Naive thymus-derived CD4-positive, alpha-beta T cell (primary cell): Measurements from ENCODE around the gene SLC4A8. TPM values are rescaled to one million over a fixed set of nuclear protein-coding genes. Genes with fewer than 3 reads are reported as not detected.

Source experiments
- ATAC-seq: fragments of 150-1000 bp; cut with Tn5 transposase; 2 replicates; pipeline ENCODE4 v1.10.0; 2021; ENCODE audit warnings: mild to moderate bottlenecking, moderate library complexity
- CTCF ChIA-PET: fragments of 350-600 bp; sonication (Branson Sonifier 250); formaldehyde crosslinking; loops from one replicate; lab custom pipeline; 2021; ENCODE audit warnings: antibody characterized with exemption; lab: Charles Lee
- POLR2A ChIA-PET: fragments of 350-600 bp; sonication (Branson Sonifier 250); formaldehyde crosslinking; loops from one replicate; lab custom pipeline; 2021; ENCODE audit warnings: antibody characterized with exemption, inconsistent platforms; lab: Charles Lee
- DNase-seq, 9 donors: peaks; one replicate each; pipeline versions ENCODE4 v3.0.0 to v3.0.0-alpha.2; 2020 to 2022; ENCODE audit warnings: mixed read lengths in 1 of 9
- H3K27ac ChIP-seq: one replicate; pipeline ENCODE4 v1.7.0; 2013; ENCODE audit warnings: mild to moderate bottlenecking, low read depth, low read length, moderate library complexity
- H3K27me3 ChIP-seq, 2 donors: one replicate each; pipeline ENCODE4 v1.7.0; 2013; ENCODE audit warnings: low read length in 2 of 2, mild to moderate bottlenecking in 2 of 2, moderate library complexity in 2 of 2; ENCODE audit not compliant: control insufficient read depth in 2 of 2, insufficient read depth in 2 of 2
- H3K36me3 ChIP-seq, 3 experiments: 1 replicate in 2 of 3; 2 replicates in 1 of 3; pipeline ENCODE4 v1.7.0; 2013; ENCODE audit warnings: low read length in 3 of 3, mild to moderate bottlenecking in 3 of 3, moderate library complexity in 1 of 3; ENCODE audit not compliant: insufficient read depth in 3 of 3, control insufficient read depth in 2 of 3
- H3K4me1 ChIP-seq, 2 donors: one replicate each; pipeline ENCODE4 v1.7.0; 2013; ENCODE audit warnings: low read length in 2 of 2, mild to moderate bottlenecking in 2 of 2, moderate library complexity in 1 of 2; ENCODE audit not compliant: control insufficient read depth in 2 of 2, insufficient read depth in 2 of 2
- H3K4me3 ChIP-seq: 2 replicates; pipeline ENCODE4 v1.7.0; 2013; ENCODE audit warnings: mild to moderate bottlenecking, low read length
- H3K9me3 ChIP-seq, 3 experiments: 1 replicate in 2 of 3; 2 replicates in 1 of 3; pipeline ENCODE4 v1.7.0; 2013; ENCODE audit warnings: low read length in 3 of 3; ENCODE audit not compliant: control insufficient read depth in 2 of 3
- H3K27ac Mint-ChIP-seq, 9 donors: one replicate each; pipeline ENCODE4 v1.8.0; 2020 to 2022; ENCODE audit warnings: mixed read lengths in 9 of 9, mild to moderate bottlenecking in 8 of 9, moderate library complexity in 5 of 9, inconsistent platforms in 2 of 9
- H3K27me3 Mint-ChIP-seq, 5 donors: one replicate each; pipeline ENCODE4 v1.8.0; 2021 to 2022; ENCODE audit warnings: mixed read lengths in 5 of 5, mild to moderate bottlenecking in 1 of 5
- H3K36me3 Mint-ChIP-seq, 5 donors: one replicate each; pipeline ENCODE4 v1.8.0; 2020 to 2022; ENCODE audit warnings: mixed read lengths in 5 of 5, mild to moderate bottlenecking in 3 of 5, inconsistent platforms in 1 of 5
- H3K4me1 Mint-ChIP-seq, 7 donors: one replicate each; pipeline ENCODE4 v1.8.0; 2020 to 2022; ENCODE audit warnings: mixed read lengths in 7 of 7, mild to moderate bottlenecking in 3 of 7, inconsistent platforms in 1 of 7
- H3K4me3 Mint-ChIP-seq, 10 donors: one replicate each; pipeline ENCODE4 v1.8.0; 2020 to 2022; ENCODE audit warnings: mild to moderate bottlenecking in 10 of 10, mixed read lengths in 10 of 10, moderate library complexity in 6 of 10, inconsistent platforms in 2 of 10
- H3K9me3 Mint-ChIP-seq, 11 donors: one replicate each; pipeline ENCODE4 v1.8.0; 2020 to 2022; ENCODE audit warnings: mixed read lengths in 11 of 11, mild to moderate bottlenecking in 4 of 11, inconsistent platforms in 1 of 11, moderate library complexity in 1 of 11
- intact Hi-C, 2 donors: fragments of 100-400 bp; cut with micrococcal nuclease; formaldehyde crosslinking; loops; one replicate each; pipeline ENCODE4 v1.15.1; 2023
- polyA plus RNA-seq, 2 donors: library from polyadenylated mRNA; unstranded; fragments of 300-500 nt; fragmentation: Illumina TruSeq; gene quantifications; one replicate each; pipeline ENCODE4 v1.2.3, GENCODE V29; 2021
- total RNA-seq, 6 experiments: library from RNA in 5 of 6; stranded (reverse) in 5 of 6; gene quantifications; 1 replicate in 5 of 6; 2 replicates in 1 of 6; pipeline ENCODE4 v1.2.3 and lab custom pipeline; 2021 to 2026

SLC4A8 gene
- total and polyA plus RNA-seq, 7 experiments from 2014 or later = 0.13 to 8.4 (median 1.2) TPM

GRCh38 chr12:51471111-51471864, 46.7 kb downstream of the SLC4A8 start:
- POLR2A ChIA-PET = interaction anchor here (0.7 kb wide), 1 partner anchor 11 kb away, joined by 3 read pairs; no protein-coding TSS in a partner anchor
- ATAC-seq (no peak), DNase-seq (no peak)
- H3K27ac Mint-ChIP-seq = no peak overlapping the region
- intact Hi-C loops = no loop called here
- peaks cover 0 to 23% (median 12%) of the 10 kb centered on the region in 5 donors for H3K36me3 Mint-ChIP-seq
- no peak overlapping the region for H3K27ac ChIP-seq
- H3K9me3 Mint-ChIP-seq = no peaks in the 10 kb centered on the region
- H3K4me1 ChIP-seq = no peaks in the 10 kb centered on the region
- CTCF ChIA-PET = no interaction called here
- H3K4me3 ChIP-seq = no peak overlapping the region
- no peaks in the 10 kb centered on the region for H3K27me3 ChIP-seq
- no peak overlapping the region for H3K4me3 Mint-ChIP-seq
- no peaks in the 10 kb centered on the region for H3K36me3 ChIP-seq
- H3K27me3 Mint-ChIP-seq = no peaks in the 10 kb centered on the region
- H3K9me3 ChIP-seq = no peaks in the 10 kb centered on the region
- H3K4me1 Mint-ChIP-seq = peaks cover 0 to 9% (median 0%) of the 10 kb centered on the region in 7 donors

GRCh38 chr12:51472984-51473383, 48.4 kb downstream of the SLC4A8 start:
- ATAC-seq = no peak
- peaks cover 0 to 9% (median 0%) of the 10 kb centered on the region in 7 donors for H3K4me1 Mint-ChIP-seq
- ChIA-PET POLR2A (no interaction called here), CTCF (no interaction called here)
- Histone ChIP-seq H3K36me3 (no peaks in the 10 kb centered on the region), H3K9me3 (no peaks in the 10 kb centered on the region), H3K4me1 (no peaks in the 10 kb centered on the region), H3K4me3 (no peak overlapping the region), H3K27ac (no peak overlapping the region), H3K27me3 (no peaks in the 10 kb centered on the region)
- no peaks in the 10 kb centered on the region for H3K27me3 Mint-ChIP-seq
- no peaks in the 10 kb centered on the region for H3K9me3 Mint-ChIP-seq
- DNase-seq = no peak
- intact Hi-C loops = no loop called here
- no peak overlapping the region for H3K27ac Mint-ChIP-seq
- peaks cover 0 to 23% (median 12%) of the 10 kb centered on the region in 5 donors for H3K36me3 Mint-ChIP-seq
- H3K4me3 Mint-ChIP-seq = no peak overlapping the region

- ATAC-seq (no peak), DNase-seq (no peak)
- intact Hi-C loops = no loop called here
- H3K36me3 Mint-ChIP-seq = peaks cover 0 to 23% (median 12%) of the 10 kb centered on the region in 5 donors
- H3K27ac Mint-ChIP-seq = no peak overlapping the region
- no peaks in the 10 kb centered on the region for H3K9me3 ChIP-seq
- POLR2A ChIA-PET = no interaction called here
- no peak overlapping the region for H3K4me3 Mint-ChIP-seq
- H3K27me3 Mint-ChIP-seq = no peaks in the 10 kb centered on the region
- no peaks in the 10 kb centered on the region for H3K4me1 ChIP-seq
- H3K9me3 Mint-ChIP-seq = no peaks in the 10 kb centered on the region
- H3K27ac ChIP-seq = no peak overlapping the region
- H3K4me3 ChIP-seq = no peak overlapping the region
- CTCF ChIA-PET = no interaction called here
- no peaks in the 10 kb centered on the region for H3K36me3 ChIP-seq
- peaks cover 0 to 12% (median 0%) of the 10 kb centered on the region in 7 donors for H3K4me1 Mint-ChIP-seq
- no peaks in the 10 kb centered on the region for H3K27me3 ChIP-seq
Observed at GRCh38 chr12:51473947-51474346, 49.3 kb downstream of the SLC4A8 start.

- Histone ChIP-seq H3K36me3 (no peaks in the 10 kb centered on the region), H3K9me3 (no peaks in the 10 kb centered on the region), H3K27ac (no peak overlapping the region), H3K4me3 (no peak overlapping the region), H3K4me1 (no peaks in the 10 kb centered on the region), H3K27me3 (no peaks in the 10 kb centered on the region)
- H3K4me1 Mint-ChIP-seq = peaks cover 0 to 19% (median 3%) of the 10 kb centered on the region in 7 donors
- ATAC-seq = no peak
- ChIA-PET POLR2A (no interaction called here), CTCF (no interaction called here)
- peaks cover 0 to 23% (median 12%) of the 10 kb centered on the region in 5 donors for H3K36me3 Mint-ChIP-seq
- H3K27ac Mint-ChIP-seq = no peak overlapping the region
- intact Hi-C loops = no loop called here
- H3K27me3 Mint-ChIP-seq = no peaks in the 10 kb centered on the region
- DNase-seq = no peak
- H3K4me3 Mint-ChIP-seq = no peak overlapping the region
- H3K9me3 Mint-ChIP-seq = no peaks in the 10 kb centered on the region
Observed at GRCh38 chr12:51475543-51475942, 50.9 kb downstream of the SLC4A8 start.

GRCh38 chr12:51480978-51481377, 56.3 kb downstream of the SLC4A8 start:
- no peak for ATAC-seq
- peaks cover 19 to 32% of the 10 kb centered on the region in 2 donors for H3K4me1 ChIP-seq
- H3K27ac Mint-ChIP-seq = peak overlapping the region in 8 of 9 donors; percentile 3 to 75 (median 54)
- ChIA-PET POLR2A (no interaction called here), CTCF (interaction anchor here (0.6 kb wide), 1 partner anchor 1288 kb away, joined by 3 read pairs; no protein-coding TSS in a partner anchor)
- peaks cover 0 to 3% (median 0%) of the 10 kb centered on the region in 11 donors for H3K9me3 Mint-ChIP-seq
- no peak overlapping the region for H3K4me3 ChIP-seq
- H3K4me1 Mint-ChIP-seq = peaks cover 17 to 54% (median 53%) of the 10 kb centered on the region in 7 donors
- H3K4me3 Mint-ChIP-seq = peak overlapping the region in 1 of 10 donors; percentile 16
- no peaks in the 10 kb centered on the region for H3K36me3 ChIP-seq
- H3K36me3 Mint-ChIP-seq = peaks cover 0 to 21% (median 0%) of the 10 kb centered on the region in 5 donors
- DNase-seq = no peak
- no peak overlapping the region for H3K27ac ChIP-seq
- no peaks in the 10 kb centered on the region for H3K27me3 ChIP-seq
- H3K27me3 Mint-ChIP-seq = no peaks in the 10 kb centered on the region
- no peaks in the 10 kb centered on the region for H3K9me3 ChIP-seq
- intact Hi-C loops = loop anchor here in 1 of 2 donors (5.0 kb wide), 1 partner anchor 51 kb away; no protein-coding TSS in a partner anchor

GRCh38 chr12:51482929-51483697, 58.5 kb downstream of the SLC4A8 start:
- H3K36me3 ChIP-seq = no peaks in the 10 kb centered on the region
- H3K27me3 ChIP-seq = no peaks in the 10 kb centered on the region
- H3K9me3 ChIP-seq = no peaks in the 10 kb centered on the region
- Mint-ChIP-seq H3K4me1 (peaks cover 17 to 54% (median 53%) of the 10 kb centered on the region in 7 donors), H3K9me3 (peaks cover 0 to 3% (median 0%) of the 10 kb centered on the region in 11 donors), H3K27ac (peak overlapping the region; percentile 79 to 97 (median 90)), H3K36me3 (peaks cover 0 to 21% (median 0%) of the 10 kb centered on the region in 5 donors), H3K4me3 (peak overlapping the region; percentile 31 to 88 (median 76)), H3K27me3 (no peaks in the 10 kb centered on the region)
- POLR2A ChIA-PET = interaction anchor here (0.6 to 0.7 kb wide), 2 partner anchors 9 to 202 kb away, joined by 3 to 4 read pairs; no protein-coding TSS in a partner anchor
- DNase-seq = peak in 8 of 9 donors; percentile 30 to 67 (median 50)
- ATAC-seq = peak; percentile 54
- peak overlapping the region; percentile 28 for H3K4me3 ChIP-seq
- H3K27ac ChIP-seq = peak overlapping the region; percentile 42
- CTCF ChIA-PET = interaction anchor here (0.9 kb wide), 1 partner anchor 8 kb away, joined by 3 read pairs; no protein-coding TSS in a partner anchor
- H3K4me1 ChIP-seq = peaks cover 19 to 32% of the 10 kb centered on the region in 2 donors
- intact Hi-C loops = loop anchor here (1.0 to 5.0 kb wide), 3 partner anchors 49 to 59 kb away; partner anchors contain the start of gene SLC4A8 (in 1 of the 2)
